Keratinocyte (primary cell): Measurements from ENCODE around the gene CDH8. TPM values are rescaled to one million over a fixed set of nuclear protein-coding genes. Genes with fewer than 3 reads are reported as not detected.

Experiments
- DNase-seq: peaks from one replicate; pipeline ENCODE4 v3.0.0-alpha.2; 2011; ENCODE audit warnings: low read depth, missing footprints, low spot score
- FAIRE-seq: peaks from 2 replicates; lab custom pipeline; 2011; peaks lifted over from hg19 to GRCh38; lab: Jason Lieb, UNC
- H2AFZ ChIP-seq: 2 replicates; pipeline ENCODE4 v1.6.0; 2012; ENCODE audit warnings: low read length, control low read depth, inconsistent platforms; ENCODE audit not compliant: control insufficient read depth
- H3K27ac ChIP-seq: 2 replicates; pipeline ENCODE4 v1.5.1; 2011; ENCODE audit warnings: low read length; ENCODE audit not compliant: control insufficient read depth, insufficient read depth
- H3K27me3 ChIP-seq: 3 replicates; pipeline ENCODE4 v1.6.0; 2011; ENCODE audit warnings: low read length; ENCODE audit not compliant: control insufficient read depth, insufficient read depth; ENCODE audit errors: extremely low read depth
- H3K36me3 ChIP-seq, 2 experiments: 2 replicates in 1 of 2; 3 replicates in 1 of 2; pipeline ENCODE4 v1.5.1; 2011; ENCODE audit warnings: low read length in 2 of 2, mild to moderate bottlenecking in 1 of 2; ENCODE audit not compliant: control insufficient read depth in 2 of 2, insufficient read depth in 2 of 2; ENCODE audit errors: extremely low read depth in 1 of 2
- H3K4me1 ChIP-seq: 3 replicates; pipeline ENCODE4 v1.5.1; 2011; ENCODE audit warnings: low read length; ENCODE audit not compliant: control insufficient read depth, insufficient read depth; ENCODE audit errors: extremely low read depth
- H3K4me2 ChIP-seq: 3 replicates; pipeline ENCODE4 v1.6.0; 2011; ENCODE audit warnings: low read depth, low read length; ENCODE audit not compliant: control insufficient read depth, insufficient read depth; ENCODE audit errors: extremely low read depth
- H3K4me3 ChIP-seq, 3 experiments: fragments of 200-600 bp in 1 of 3; sonication (generic) in 1 of 3; 2 replicates in 2 of 3; 3 replicates in 1 of 3; pipeline ENCODE4 v1.5.1; 2011 to 2016; ENCODE audit warnings: low read length in 3 of 3, mild to moderate bottlenecking in 3 of 3, control low read depth in 2 of 3, inconsistent platforms in 1 of 3, low read depth in 1 of 3, mixed read lengths in 1 of 3, mixed run types in 1 of 3, moderate library complexity in 1 of 3; ENCODE audit not compliant: control insufficient read depth in 2 of 3, insufficient read depth in 2 of 3; ENCODE audit errors: extremely low read depth in 1 of 3
- H3K79me2 ChIP-seq: 2 replicates; pipeline ENCODE4 v1.6.0; 2012; ENCODE audit warnings: low read length; ENCODE audit not compliant: control insufficient read depth, insufficient read depth
- H3K9ac ChIP-seq: 3 replicates; pipeline ENCODE4 v1.6.0; 2011; ENCODE audit warnings: low read length; ENCODE audit not compliant: control insufficient read depth, insufficient read depth; ENCODE audit errors: extremely low read depth
- H3K9me1 ChIP-seq: 3 replicates; pipeline ENCODE4 v1.6.0; 2011; ENCODE audit warnings: low read length; ENCODE audit not compliant: control insufficient read depth, insufficient read depth; ENCODE audit errors: extremely low read depth
- H3K9me3 ChIP-seq: 2 replicates; pipeline ENCODE4 v1.5.1; 2012; ENCODE audit warnings: low read depth, low read length; ENCODE audit not compliant: control insufficient read depth
- H4K20me1 ChIP-seq: 3 replicates; pipeline ENCODE4 v1.6.0; 2011; ENCODE audit warnings: low read length; ENCODE audit not compliant: control insufficient read depth, insufficient read depth; ENCODE audit errors: extremely low read depth
- EZH2 ChIP-seq: IDR thresholded peaks from one replicate; pipeline ENCODE4 v1.6.1; 2012; ENCODE audit warnings: inconsistent platforms, mild to moderate bottlenecking, low read length, moderate library complexity
- dilution Hi-C: fragments of 300-500 bp; cut with MboI; formaldehyde crosslinking; loops from one replicate; pipeline ENCODE4 v1.7.0; 2020; ENCODE audit warnings: low sequenced_read_pairs; ENCODE audit not compliant: extremely low pct_ligation_motif_present
- polyA plus RNA-seq, 5 experiments: library from polyadenylated mRNA; depleted of rRNA in 3 of 5; stranded (reverse) in 3 of 5; stranded (forward) in 1 of 5; unstranded in 1 of 5; fragments of >200 nt; gene quantifications; 1 replicate in 1 of 5; 2 replicates in 3 of 5; 3 replicates in 1 of 5; pipeline versions ENCODE4 v1.2.1 to v1.2.3, GENCODE V29; 2011 to 2012; ENCODE audit warnings: missing spikeins in 2 of 5, low read depth in 1 of 5, low replicate concordance in 1 of 5
- TF ChIP-seq, protein P1 (sequence below), 3 experiments: IDR thresholded peaks in 1 of 3; conservative IDR thresholded peaks in 1 of 3; optimal IDR thresholded peaks in 1 of 3; 2 replicates in 2 of 3; 3 replicates in 1 of 3; pipeline versions ENCODE3 to v1.5.1; 2011; ENCODE audit warnings: low read length in 3 of 3, mild to moderate bottlenecking in 3 of 3, moderate library complexity in 2 of 3, control low read depth in 1 of 3, inconsistent platforms in 1 of 3; ENCODE audit not compliant: insufficient read depth in 2 of 3; ENCODE audit errors: extremely low read depth in 1 of 3

Gene CDH8
- polyA plus RNA-seq, 1 donor (not counting 4 experiments of a cell fraction or from before 2014, with no cell fraction given) = 0.18 TPM

- Histone ChIP-seq H3K4me3 (no peak overlapping the region), H3K9me1 (no peaks in the 10 kb centered on the region), H3K27me3 (no peaks in the 10 kb centered on the region), H3K27ac (no peak overlapping the region), H3K36me3 (no peaks in the 10 kb centered on the region), H3K9me3 (no peaks in the 10 kb centered on the region), H3K4me1 (no peaks in the 10 kb centered on the region), H3K4me2 (no peak overlapping the region), H2AFZ (no peak overlapping the region), H3K79me2 (no peaks in the 10 kb centered on the region), H4K20me1 (no peaks in the 10 kb centered on the region), H3K9ac (no peak overlapping the region)
- dilution Hi-C loops = no loop called here
- FAIRE-seq = no peak
- TF ChIP-seq, protein P1, sequence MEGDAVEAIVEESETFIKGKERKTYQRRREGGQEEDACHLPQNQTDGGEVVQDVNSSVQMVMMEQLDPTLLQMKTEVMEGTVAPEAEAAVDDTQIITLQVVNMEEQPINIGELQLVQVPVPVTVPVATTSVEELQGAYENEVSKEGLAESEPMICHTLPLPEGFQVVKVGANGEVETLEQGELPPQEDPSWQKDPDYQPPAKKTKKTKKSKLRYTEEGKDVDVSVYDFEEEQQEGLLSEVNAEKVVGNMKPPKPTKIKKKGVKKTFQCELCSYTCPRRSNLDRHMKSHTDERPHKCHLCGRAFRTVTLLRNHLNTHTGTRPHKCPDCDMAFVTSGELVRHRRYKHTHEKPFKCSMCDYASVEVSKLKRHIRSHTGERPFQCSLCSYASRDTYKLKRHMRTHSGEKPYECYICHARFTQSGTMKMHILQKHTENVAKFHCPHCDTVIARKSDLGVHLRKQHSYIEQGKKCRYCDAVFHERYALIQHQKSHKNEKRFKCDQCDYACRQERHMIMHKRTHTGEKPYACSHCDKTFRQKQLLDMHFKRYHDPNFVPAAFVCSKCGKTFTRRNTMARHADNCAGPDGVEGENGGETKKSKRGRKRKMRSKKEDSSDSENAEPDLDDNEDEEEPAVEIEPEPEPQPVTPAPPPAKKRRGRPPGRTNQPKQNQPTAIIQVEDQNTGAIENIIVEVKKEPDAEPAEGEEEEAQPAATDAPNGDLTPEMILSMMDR (optimal IDR thresholded peaks at IDR 0.05 in 1 of 3, IDR thresholded peaks at IDR 0.05 in 1 of 3, conservative IDR thresholded peaks at IDR 0.05 in 1 of 3; ENCODE audit: extremely low read depth in 1 of 3, insufficient read depth in 2 of 3, low read length in 3 of 3) = no peak
- TF ChIP-seq EZH2 = no peak
- no peak for DNase-seq
Observed at GRCh38 chr16:61908426-61908825, 127.8 kb downstream of the CDH8 start.

DNA sequence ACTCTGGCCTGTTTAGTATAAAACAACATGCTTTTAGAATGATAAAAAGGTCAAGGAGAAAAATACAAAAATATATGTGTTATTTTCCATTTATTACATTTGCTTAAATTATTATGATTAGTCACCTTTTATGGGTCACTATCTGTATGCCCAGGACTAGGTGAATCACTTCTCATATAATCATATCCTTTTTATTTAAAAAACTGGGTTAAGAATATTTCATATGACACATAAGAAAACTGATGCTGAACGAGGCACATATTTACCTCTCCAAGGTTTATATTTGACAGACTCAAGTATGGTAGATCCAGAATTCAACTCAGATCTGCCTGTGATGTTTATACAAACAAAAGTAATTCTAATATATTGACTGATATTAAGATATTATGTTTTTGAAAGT, 134.5 kb downstream of the CDH8 start:
- dilution Hi-C loops = no loop called here
- no peak for TF ChIP-seq EZH2
- TF ChIP-seq, protein P1 (optimal IDR thresholded peaks at IDR 0.05 in 1 of 3, IDR thresholded peaks at IDR 0.05 in 1 of 3, conservative IDR thresholded peaks at IDR 0.05 in 1 of 3; ENCODE audit: extremely low read depth in 1 of 3, insufficient read depth in 2 of 3, low read length in 3 of 3) = no peak
- H3K36me3 ChIP-seq = no peaks in the 10 kb centered on the region
- no peaks in the 10 kb centered on the region for H3K9me3 ChIP-seq
- no peak overlapping the region for H3K4me3 ChIP-seq
- FAIRE-seq = no peak
- no peaks in the 10 kb centered on the region for H3K79me2 ChIP-seq
- H3K27ac ChIP-seq = no peak overlapping the region
- H3K4me1 ChIP-seq = no peaks in the 10 kb centered on the region
- no peak overlapping the region for H3K4me2 ChIP-seq
- no peaks in the 10 kb centered on the region for H3K9me1 ChIP-seq
- no peaks in the 10 kb centered on the region for H3K27me3 ChIP-seq
- no peak overlapping the region for H2AFZ ChIP-seq
- no peak for DNase-seq
- H4K20me1 ChIP-seq = no peaks in the 10 kb centered on the region
- H3K9ac ChIP-seq = no peak overlapping the region
